ENCODE results near the gene HTATIP2.

The HTATIP2 gene

DNA sequence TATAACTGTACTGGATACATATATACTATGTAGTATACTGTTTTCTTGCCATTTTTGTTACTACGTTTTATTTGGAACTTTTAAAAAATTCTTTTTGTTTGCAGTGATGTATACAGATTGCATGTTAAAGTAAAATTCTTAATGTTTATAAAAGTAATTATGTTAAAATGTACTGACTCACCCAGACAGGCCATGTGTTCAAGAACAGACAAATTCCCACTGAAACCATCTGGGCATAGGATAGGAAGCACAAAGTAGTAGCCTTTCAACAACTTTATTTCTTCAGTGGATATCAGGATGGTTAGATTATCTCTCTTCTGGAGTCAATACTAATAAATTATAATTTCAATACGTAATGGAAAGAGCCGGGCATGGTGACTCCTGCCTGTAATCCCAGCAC lies 43.8 kb downstream of the HTATIP2 start:
- no peak for DNase-seq
- H3K4me3 ChIP-seq (ENCODE audit: control insufficient read depth in 1 of 7, extremely low read depth in 1 of 7, insufficient read depth in 4 of 7, low read depth in 2 of 7, low read length in 6 of 7): no peak overlapping the region
- WGBS (ENCODE audit: insufficient coverage): no CpG with 5 or more reads among the region's 3 CpGs
- POLR2A ChIA-PET: no interaction called here
- H3K27ac ChIP-seq (ENCODE audit: insufficient read depth in 1 of 2, low read depth in 1 of 2, low read length in 2 of 2, poor library complexity in 1 of 2, severe bottlenecking in 2 of 2): no peak overlapping the region
- no peaks in the 10 kb centered on the region for H3K9me3 ChIP-seq (ENCODE audit: control extremely low read depth in 1 of 5, control insufficient read depth in 4 of 5, insufficient read depth in 2 of 5, low read depth in 1 of 5, low read length in 4 of 5)
- CTCF ChIA-PET: no interaction called here
- H3K27me3 ChIP-seq (replicated peaks in 2 of 5; ENCODE audit: control insufficient read depth in 4 of 5, insufficient read depth in 5 of 5, low read length in 4 of 5): no peaks in the 10 kb centered on the region
- no peaks in the 10 kb centered on the region for H3K4me1 ChIP-seq (ENCODE audit: control extremely low read depth in 1 of 4, control insufficient read depth in 4 of 4, insufficient read depth in 4 of 4, low read length in 3 of 4)
- peaks cover 20 to 60% (median 31%) of the 10 kb centered on the region in 4 experiments for H3K36me3 ChIP-seq (ENCODE audit: control insufficient read depth in 4 of 4, insufficient read depth in 4 of 4, low read length in 3 of 4)

DNA sequence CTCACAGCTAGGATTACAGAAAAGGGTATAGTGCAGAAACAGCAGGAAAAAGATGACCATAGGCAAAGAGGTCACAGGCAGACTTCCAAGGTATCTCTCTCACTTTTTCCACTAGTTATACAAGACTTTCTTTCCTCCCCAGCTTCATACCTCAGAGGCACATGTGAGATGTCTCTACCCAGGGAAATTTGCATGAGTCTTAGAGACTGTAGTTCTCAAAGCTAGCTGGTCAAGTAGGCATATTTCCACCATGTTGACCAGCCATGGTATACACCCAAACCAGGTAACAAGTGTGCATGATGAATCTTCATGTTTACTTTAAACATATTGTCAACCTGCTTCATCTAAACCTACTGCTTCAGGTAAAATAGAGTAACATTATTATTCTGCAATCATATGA lies 51.9 kb downstream of the HTATIP2 start:
- DNase-seq: no peak
- CTCF ChIA-PET: no interaction called here
- H3K36me3 ChIP-seq (ENCODE audit: control insufficient read depth in 4 of 4, insufficient read depth in 4 of 4, low read length in 3 of 4): peaks cover 10 to 51% (median 25%) of the 10 kb centered on the region in 4 experiments
- no peaks in the 10 kb centered on the region for H3K4me1 ChIP-seq (ENCODE audit: control extremely low read depth in 1 of 4, control insufficient read depth in 4 of 4, insufficient read depth in 4 of 4, low read length in 3 of 4)
- POLR2A ChIA-PET: no interaction called here
- no peak overlapping the region for H3K27ac ChIP-seq (ENCODE audit: insufficient read depth in 1 of 2, low read depth in 1 of 2, low read length in 2 of 2, poor library complexity in 1 of 2, severe bottlenecking in 2 of 2)
- H3K4me3 ChIP-seq (ENCODE audit: control insufficient read depth in 1 of 7, extremely low read depth in 1 of 7, insufficient read depth in 4 of 7, low read depth in 2 of 7, low read length in 6 of 7): no peak overlapping the region
- no peaks in the 10 kb centered on the region for H3K27me3 ChIP-seq (replicated peaks in 2 of 5; ENCODE audit: control insufficient read depth in 4 of 5, insufficient read depth in 5 of 5, low read length in 4 of 5)
- no peaks in the 10 kb centered on the region for H3K9me3 ChIP-seq (ENCODE audit: control extremely low read depth in 1 of 5, control insufficient read depth in 4 of 5, insufficient read depth in 2 of 5, low read depth in 1 of 5, low read length in 4 of 5)

DNA sequence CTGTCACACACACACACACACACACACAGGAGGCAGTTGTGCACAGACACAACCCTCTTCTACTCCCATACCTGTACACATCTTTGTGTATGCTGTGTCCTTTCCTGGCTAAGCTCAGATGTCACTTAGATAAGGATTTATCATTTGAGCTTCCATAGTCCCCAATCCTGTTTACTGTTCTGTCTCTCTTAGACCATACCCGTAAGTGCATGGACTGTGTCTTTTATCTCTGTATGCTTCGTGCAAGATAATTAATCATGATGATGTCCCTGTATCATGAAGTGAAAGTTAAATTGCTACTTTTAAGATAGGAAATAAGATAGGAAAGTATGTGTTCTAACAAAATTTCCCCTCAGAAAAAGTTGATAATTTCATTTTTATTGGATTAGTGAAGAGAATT lies 54.3 kb downstream of the HTATIP2 start:
- peaks cover 15 to 59% (median 30%) of the 10 kb centered on the region in 4 experiments for H3K36me3 ChIP-seq (ENCODE audit: control insufficient read depth in 4 of 4, insufficient read depth in 4 of 4, low read length in 3 of 4)
- WGBS (ENCODE audit: insufficient coverage): no CpG with 5 or more reads among the region's 2 CpGs
- H3K9me3 ChIP-seq (ENCODE audit: control extremely low read depth in 1 of 5, control insufficient read depth in 4 of 5, insufficient read depth in 2 of 5, low read depth in 1 of 5, low read length in 4 of 5): no peaks in the 10 kb centered on the region
- POLR2A ChIA-PET: no interaction called here
- H3K27me3 ChIP-seq (replicated peaks in 2 of 5; ENCODE audit: control insufficient read depth in 4 of 5, insufficient read depth in 5 of 5, low read length in 4 of 5): no peaks in the 10 kb centered on the region
- no peak for DNase-seq
- CTCF ChIA-PET: no interaction called here
- H3K4me1 ChIP-seq (ENCODE audit: control extremely low read depth in 1 of 4, control insufficient read depth in 4 of 4, insufficient read depth in 4 of 4, low read length in 3 of 4): no peaks in the 10 kb centered on the region
- no peak overlapping the region for H3K4me3 ChIP-seq (ENCODE audit: control insufficient read depth in 1 of 7, extremely low read depth in 1 of 7, insufficient read depth in 4 of 7, low read depth in 2 of 7, low read length in 6 of 7)
- no peak overlapping the region for H3K27ac ChIP-seq (ENCODE audit: insufficient read depth in 1 of 2, low read depth in 1 of 2, low read length in 2 of 2, poor library complexity in 1 of 2, severe bottlenecking in 2 of 2)

DNA sequence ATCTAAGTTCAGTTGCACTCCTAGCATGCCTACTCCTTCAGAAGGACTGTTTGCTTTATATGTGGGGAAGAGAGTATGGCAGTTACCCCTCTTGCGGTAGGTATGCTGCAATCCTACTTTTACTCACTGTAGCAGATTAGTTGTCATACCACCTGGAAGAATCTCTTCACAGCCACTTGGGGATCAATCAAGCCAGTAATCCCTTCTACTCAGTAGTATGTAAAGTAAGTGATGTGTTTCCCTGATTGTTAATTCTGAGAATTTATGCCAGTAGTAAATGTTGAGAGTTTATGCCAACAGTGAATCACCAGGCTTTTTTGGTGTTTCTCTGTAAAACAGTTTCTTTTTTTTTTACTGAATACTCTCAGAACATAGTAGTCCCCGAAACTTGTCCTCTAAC lies 58.4 kb downstream of the HTATIP2 start:
- Histone ChIP-seq H3K27ac (ENCODE audit: insufficient read depth in 1 of 2, low read depth in 1 of 2, low read length in 2 of 2, poor library complexity in 1 of 2, severe bottlenecking in 2 of 2) (no peak overlapping the region), H3K4me1 (ENCODE audit: control extremely low read depth in 1 of 4, control insufficient read depth in 4 of 4, insufficient read depth in 4 of 4, low read length in 3 of 4) (no peaks in the 10 kb centered on the region), H3K36me3 (ENCODE audit: control insufficient read depth in 4 of 4, insufficient read depth in 4 of 4, low read length in 3 of 4) (peaks cover 6 to 49% (median 16%) of the 10 kb centered on the region in 4 experiments), H3K27me3 (replicated peaks in 2 of 5; ENCODE audit: control insufficient read depth in 4 of 5, insufficient read depth in 5 of 5, low read length in 4 of 5) (no peaks in the 10 kb centered on the region), H3K4me3 (ENCODE audit: control insufficient read depth in 1 of 7, extremely low read depth in 1 of 7, insufficient read depth in 4 of 7, low read depth in 2 of 7, low read length in 6 of 7) (no peak overlapping the region), H3K9me3 (ENCODE audit: control extremely low read depth in 1 of 5, control insufficient read depth in 4 of 5, insufficient read depth in 2 of 5, low read depth in 1 of 5, low read length in 4 of 5) (no peaks in the 10 kb centered on the region)
- POLR2A ChIA-PET: no interaction called here
- WGBS (ENCODE audit: insufficient coverage): 100% methylated on average over 1 of the region's 2 CpGs
- CTCF ChIA-PET: interaction anchor here (0.8 kb wide), 1 partner anchor 22 kb away, joined by 3 read pairs; no protein-coding TSS in a partner anchor
- no peak for DNase-seq

DNA sequence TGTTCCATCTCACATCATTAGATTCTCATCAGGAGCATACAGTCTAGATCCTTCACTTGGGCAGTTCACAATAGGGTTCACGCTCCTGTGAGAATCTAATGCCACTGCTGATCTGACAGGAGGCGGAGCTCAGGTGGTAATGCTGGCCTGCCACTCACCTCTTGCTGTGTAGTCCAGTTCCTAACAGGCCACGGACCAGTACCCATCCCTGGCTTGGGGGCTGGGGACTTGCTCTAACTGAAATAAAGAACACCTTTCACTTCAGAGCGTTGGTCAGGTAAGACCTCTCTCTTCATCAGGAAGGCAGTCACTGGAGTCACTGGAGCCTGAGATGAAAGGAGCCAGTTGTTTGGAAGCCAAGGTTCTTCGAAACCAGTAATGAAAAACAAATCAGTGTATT lies 65.7 kb downstream of the HTATIP2 start:
- no peak overlapping the region for H3K4me3 ChIP-seq (ENCODE audit: control insufficient read depth in 1 of 7, extremely low read depth in 1 of 7, insufficient read depth in 4 of 7, low read depth in 2 of 7, low read length in 6 of 7)
- DNase-seq: no peak
- H3K4me1 ChIP-seq (ENCODE audit: control extremely low read depth in 1 of 4, control insufficient read depth in 4 of 4, insufficient read depth in 4 of 4, low read length in 3 of 4): no peaks in the 10 kb centered on the region
- POLR2A ChIA-PET: no interaction called here
- H3K27ac ChIP-seq (ENCODE audit: insufficient read depth in 1 of 2, low read depth in 1 of 2, low read length in 2 of 2, poor library complexity in 1 of 2, severe bottlenecking in 2 of 2): no peak overlapping the region
- no peaks in the 10 kb centered on the region for H3K9me3 ChIP-seq (ENCODE audit: control extremely low read depth in 1 of 5, control insufficient read depth in 4 of 5, insufficient read depth in 2 of 5, low read depth in 1 of 5, low read length in 4 of 5)
- WGBS (ENCODE audit: insufficient coverage): 96% methylated on average over 4 of the region's 5 CpGs
- CTCF ChIA-PET: no interaction called here
- no peaks in the 10 kb centered on the region for H3K27me3 ChIP-seq (replicated peaks in 2 of 5; ENCODE audit: control insufficient read depth in 4 of 5, insufficient read depth in 5 of 5, low read length in 4 of 5)
- H3K36me3 ChIP-seq (ENCODE audit: control insufficient read depth in 4 of 4, insufficient read depth in 4 of 4, low read length in 3 of 4): peaks cover 9 to 29% (median 17%) of the 10 kb centered on the region in 4 experiments

All from common myeloid progenitor, CD34-positive (primary cell).